Suppressor macrophage treated with lipopolysaccharide for 4 hours (primary cell): Measurements from ENCODE around the gene SNRPD3.
"Not testable (repeated sequence)": the region's sequence is repeated elsewhere in the genome, so short reads cannot be mapped to it uniquely, and the experiment has no call there.

Experiments used
- DNase-seq: peaks from one replicate; pipeline ENCODE4 v3.0.0-alpha.2; 2020

Gene SNRPD3

DNA sequence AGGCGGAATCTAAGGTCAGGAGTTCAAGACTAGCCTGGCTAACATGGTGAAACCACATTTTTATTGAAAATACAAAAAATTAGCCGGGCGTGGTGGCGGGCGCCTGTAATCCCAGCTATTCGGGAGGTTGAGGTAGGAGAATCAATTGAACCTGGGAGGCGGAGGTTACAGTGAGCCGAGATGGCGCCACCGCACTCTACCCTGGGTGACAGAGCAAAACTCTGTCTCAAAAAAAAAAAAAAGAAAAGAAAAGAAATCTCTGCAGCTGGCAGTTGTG, 37.7 kb downstream of the SNRPD3 start:
- not testable (repeated sequence) for DNase-seq

DNA sequence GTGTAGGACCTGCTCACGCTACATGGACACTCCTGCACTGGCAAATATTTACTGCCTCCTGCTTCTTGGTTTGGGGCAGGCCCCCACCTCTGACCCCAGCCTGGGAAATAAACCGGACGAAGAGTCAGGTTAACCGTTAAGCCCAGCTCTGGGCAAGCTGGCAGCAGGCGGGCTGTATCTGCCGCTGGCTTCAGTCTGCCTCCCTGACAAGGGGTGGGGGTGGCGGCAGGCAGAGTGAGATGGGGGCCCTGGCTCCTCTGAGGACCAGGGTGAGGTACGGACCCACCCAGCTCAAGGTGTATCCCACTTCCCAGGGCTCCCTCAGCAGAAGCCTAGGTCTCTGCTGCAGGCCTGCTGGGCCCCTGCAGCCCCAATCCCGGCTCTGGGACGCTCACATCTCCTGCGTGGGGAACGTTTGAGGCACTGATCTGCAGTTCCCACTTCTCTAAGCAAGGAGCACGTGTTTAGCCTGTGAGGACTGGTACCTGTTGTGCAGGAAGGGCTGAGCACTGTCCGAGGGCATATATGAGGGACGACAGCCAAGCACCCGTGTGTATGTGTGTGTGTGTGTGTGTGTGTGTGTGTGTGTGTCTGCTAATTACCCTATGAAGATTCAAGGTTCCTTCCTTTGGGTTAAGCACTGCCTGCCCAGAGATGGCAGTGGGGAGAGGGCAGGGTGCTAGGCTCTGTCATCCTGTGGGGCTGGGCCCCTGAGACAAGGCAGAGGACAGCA, 38.2 kb downstream of the SNRPD3 start:
- DNase-seq, result no peak

DNA sequence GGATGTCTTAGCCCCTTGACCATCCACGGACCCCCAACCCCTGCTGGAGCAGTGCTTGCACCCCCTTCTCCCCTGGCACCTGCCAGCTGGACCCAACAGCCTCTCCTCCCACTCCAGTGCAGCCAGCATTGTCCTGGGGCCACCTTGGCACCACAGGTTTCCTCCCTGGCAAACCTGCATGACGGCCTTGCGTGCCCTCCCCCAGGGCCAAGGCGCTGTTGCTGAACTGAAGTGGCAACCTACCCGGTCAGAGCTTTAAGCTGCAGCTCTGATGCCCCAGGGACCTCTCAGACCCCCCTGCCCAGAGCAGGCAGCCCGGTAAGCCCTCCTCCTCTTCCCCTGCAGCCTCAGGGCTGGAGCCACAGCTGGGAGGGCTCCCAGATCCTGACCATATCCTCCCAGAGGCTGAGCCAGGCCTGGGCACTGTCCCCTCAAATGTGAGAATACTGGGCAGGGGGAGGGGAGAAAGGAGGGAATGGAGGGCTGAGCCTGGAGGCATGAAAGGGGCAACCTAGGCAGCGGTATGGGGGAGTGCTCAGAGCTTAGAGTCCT, 38.8 kb downstream of the SNRPD3 start:
- DNase-seq, result no peak

DNA sequence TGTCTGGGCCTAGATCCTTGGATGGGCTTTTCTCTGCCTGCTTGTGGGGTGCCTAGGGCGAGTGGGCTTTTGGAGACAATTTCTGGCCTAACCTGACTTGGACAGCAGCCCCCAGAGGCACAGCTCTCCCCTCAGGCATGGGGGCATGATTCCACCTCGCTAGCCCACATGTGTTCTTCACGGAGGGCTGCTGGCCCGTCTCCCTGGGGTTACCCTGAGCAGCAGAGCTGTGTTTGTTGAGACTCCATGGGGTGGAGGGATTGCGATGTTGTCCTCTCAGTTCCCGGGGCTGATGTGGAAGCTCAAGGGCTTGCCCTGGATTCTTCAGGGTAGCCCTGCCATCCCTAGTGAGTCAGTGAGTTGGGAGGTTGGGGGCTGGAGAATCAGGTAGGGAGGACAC, 39.4 kb downstream of the SNRPD3 start:
- DNase-seq, result no peak

GRCh38 chr22:24595863-24596262, 40.1 kb downstream of the SNRPD3 start:
- DNase-seq, result no peak

DNA sequence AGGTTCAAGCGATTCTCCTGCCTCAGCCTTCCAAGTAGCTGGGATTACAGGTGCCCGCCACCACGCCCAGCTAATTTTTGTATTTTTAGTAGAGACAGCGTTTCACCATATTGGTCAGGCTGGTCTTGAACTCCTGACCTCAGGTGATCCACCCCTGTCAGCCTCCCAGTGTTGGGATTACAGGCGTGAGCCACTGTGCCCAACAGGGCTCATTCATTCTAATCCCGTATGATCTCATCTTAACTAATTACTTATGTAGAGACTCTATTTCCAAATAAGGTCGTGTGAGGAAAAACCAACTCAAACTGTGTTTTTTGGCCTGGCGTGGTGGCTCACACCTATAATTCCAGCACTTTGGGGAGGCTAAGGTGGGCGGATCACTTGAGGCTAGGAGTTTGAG, 41.3 kb downstream of the SNRPD3 start:
- not testable (repeated sequence) for DNase-seq

DNA sequence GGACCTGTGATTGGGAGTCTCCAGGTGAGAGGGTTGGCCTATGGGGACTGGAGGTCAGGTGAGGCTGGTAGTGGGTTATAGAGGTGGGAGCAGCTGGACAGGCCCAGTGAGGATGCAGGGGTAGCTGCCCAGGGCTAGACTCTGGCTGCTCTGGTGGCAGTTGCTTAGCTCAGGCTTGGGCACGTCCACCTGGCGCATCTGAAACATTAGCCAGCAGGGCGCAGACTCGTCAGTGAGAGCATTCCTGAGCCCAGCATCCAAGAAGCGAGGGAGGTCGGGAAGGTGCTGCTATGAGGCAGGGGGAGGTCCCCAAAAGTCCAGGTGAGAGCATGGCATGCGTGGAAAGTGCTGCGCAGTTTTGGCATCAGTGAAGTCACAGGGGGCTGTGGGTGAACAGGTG, 43.7 kb downstream of the SNRPD3 start:
- no peak for DNase-seq

DNA sequence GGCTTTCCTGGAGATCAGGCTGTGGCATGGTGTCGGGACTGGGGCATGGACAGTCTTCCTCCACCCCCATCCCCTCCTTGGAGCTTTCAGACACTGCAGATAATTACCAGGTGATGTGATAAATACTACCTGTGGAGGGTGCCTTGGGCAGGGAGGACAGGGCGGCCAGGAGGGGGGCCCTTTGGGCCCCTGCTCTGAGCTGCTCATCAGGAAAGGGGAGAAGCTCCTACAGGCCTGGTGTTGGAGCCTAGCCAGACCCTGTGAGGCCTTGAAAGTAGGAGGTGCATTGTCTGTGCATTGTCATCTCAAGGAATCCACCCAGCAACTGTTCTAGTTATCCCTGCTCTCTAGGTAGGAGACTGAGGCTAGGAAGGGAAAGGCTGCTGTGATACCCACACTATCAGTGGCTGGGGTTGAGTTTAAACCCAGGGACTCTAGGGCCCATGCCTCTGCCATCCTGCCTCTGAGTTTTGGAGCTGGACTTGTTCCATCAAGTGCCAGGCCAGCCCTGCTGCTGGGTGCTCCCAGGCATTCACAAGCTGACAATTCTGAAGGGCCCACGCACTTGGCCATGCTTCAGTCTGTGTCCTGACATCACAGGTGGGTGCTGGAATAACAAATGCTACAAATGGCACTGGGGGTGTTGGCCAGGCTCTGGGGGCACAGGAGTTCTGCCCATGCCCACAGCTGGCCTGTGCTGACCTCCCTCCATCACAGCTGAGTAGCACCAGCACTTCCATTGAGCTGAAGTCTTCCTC, 44.3 kb downstream of the SNRPD3 start:
- not testable (repeated sequence) for DNase-seq

GRCh38 chr22:24601217-24602104, 45.7 kb downstream of the SNRPD3 start:
- DNase-seq, result no peak

GRCh38 chr22:24602105-24602749, 46.4 kb downstream of the SNRPD3 start:
- not testable (repeated sequence) for DNase-seq

DNA sequence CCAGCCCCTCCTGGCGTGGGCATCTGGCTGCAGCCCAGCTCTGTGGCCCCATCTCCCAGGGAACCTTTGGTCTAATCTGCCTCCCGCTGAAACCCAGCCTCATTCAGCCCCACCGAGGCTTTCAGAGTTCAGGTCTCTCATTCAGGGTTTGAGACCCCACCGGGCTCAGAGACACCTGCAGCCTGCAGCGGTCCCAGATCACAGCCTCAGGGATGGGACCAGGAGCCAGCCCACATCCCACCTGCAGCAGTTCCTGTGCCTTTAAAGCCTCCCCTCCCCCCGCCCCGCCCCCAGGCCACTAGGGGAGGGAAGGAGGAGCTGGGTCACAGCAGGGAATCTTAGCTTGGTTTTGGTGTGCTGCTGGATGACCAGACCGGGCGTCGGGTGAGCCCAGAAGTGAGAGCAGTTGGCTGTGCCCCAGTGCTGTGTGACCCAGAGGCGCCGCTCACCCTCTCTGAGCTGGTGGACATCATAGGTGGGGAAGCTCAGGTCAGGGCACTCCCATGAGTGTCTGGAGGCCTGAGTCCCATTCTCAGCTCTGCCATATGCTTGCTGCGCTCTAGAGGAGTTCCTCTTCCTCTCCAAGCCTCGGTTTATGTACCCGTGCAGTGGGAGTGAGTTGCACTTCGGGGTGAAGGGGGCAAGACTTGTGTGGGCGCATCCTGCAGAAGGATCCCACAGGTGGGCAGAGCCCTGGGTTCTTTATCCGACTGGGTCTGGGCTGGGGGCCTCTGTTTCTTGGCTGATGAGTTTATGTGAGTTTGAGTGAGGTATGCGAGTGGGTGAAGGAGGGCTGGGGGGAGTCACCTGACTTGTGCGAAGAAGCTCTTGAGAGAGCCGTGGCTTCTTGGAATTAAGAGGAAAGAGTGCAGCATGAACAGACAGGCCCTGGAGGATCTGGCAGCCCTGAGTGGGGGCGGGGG, 47.3 kb downstream of the SNRPD3 start, which contains the start of gene GGT1:
Gene GGT1 (plus strand): TSS at position 347 of the 923 bp plus-strand sequence. CDS start 7,889 bp downstream, outside the sequence.
- DNase-seq, result not testable (repeated sequence)

GRCh38 chr22:24603770-24604629, 48.2 kb downstream of the SNRPD3 start:
- DNase-seq, result not testable (repeated sequence)

- not testable (repeated sequence) for DNase-seq
These were observed 50.5 kb downstream of the SNRPD3 start for GRCh38 chr22:24606340-24606739.

- peak; percentile 74 for DNase-seq
These were observed 51.7 kb downstream of the SNRPD3 start for GRCh38 chr22:24607429-24607983.

- not testable (repeated sequence) for DNase-seq
These were observed 52.5 kb downstream of the SNRPD3 start for GRCh38 chr22:24608327-24608726.

DNA sequence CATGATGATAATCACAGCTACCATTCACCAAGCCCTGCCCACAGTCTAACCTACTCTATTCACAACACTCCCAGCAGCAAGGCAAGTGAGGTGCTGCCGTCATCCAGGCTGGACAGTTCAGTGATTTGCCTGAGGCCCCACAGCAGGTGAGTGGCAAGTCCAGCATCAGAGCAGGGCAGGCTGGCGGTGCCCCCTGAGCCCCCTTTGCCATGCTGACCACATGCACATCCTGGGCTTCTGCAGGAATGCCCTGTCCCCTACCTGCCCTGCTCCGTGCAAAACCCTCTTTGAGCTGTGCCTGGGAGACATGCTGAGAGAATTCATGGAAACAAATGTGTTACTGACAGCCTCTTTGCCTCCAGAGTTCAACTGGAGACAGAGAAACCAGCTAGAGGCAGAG, 54.1 kb downstream of the SNRPD3 start:
- DNase-seq, result not testable (repeated sequence)

- not testable (repeated sequence) for DNase-seq
These were observed 59.0 kb downstream of the SNRPD3 start for GRCh38 chr22:24614794-24615193.

- DNase-seq, result not testable (repeated sequence)
These were observed 65.4 kb downstream of the SNRPD3 start for GRCh38 chr22:24621244-24621643.

- DNase-seq, result not testable (repeated sequence)
These were observed 66.8 kb downstream of the SNRPD3 start for GRCh38 chr22:24622596-24622995.
